HG03159 (cell line): ENCODE data around the gene CAMK2D.

Experiments used
- ATAC-seq: cut with Tn5 transposase; IDR thresholded peaks from one replicate; pipeline ENCODE4 v1.9.1; 2021; ENCODE audit warnings: mild to moderate bottlenecking, moderate library complexity; ENCODE audit not compliant: unreplicated experiment

Gene CAMK2D

GRCh38 chr4:113537628-113538027 is 223.9 kb downstream of the CAMK2D start:
- ATAC-seq, result no peak

GRCh38 chr4:113537203-113537602 is 224.3 kb downstream of the CAMK2D start:
- ATAC-seq, result no peak

- no peak for ATAC-seq
Observed at GRCh38 chr4:113534711-113535110, 226.8 kb downstream of the CAMK2D start.

GRCh38 chr4:113531572-113531971 is 230.0 kb downstream of the CAMK2D start:
- ATAC-seq, result no peak

- no peak for ATAC-seq
Observed at GRCh38 chr4:113528395-113528794, 233.1 kb downstream of the CAMK2D start.

GRCh38 chr4:113525521-113525920 is 236.0 kb downstream of the CAMK2D start:
- no peak for ATAC-seq

- peak; percentile 38 for ATAC-seq
Observed at GRCh38 chr4:113524505-113525186, 236.9 kb downstream of the CAMK2D start.

GRCh38 chr4:113524096-113524495 is 237.4 kb downstream of the CAMK2D start:
- peak; percentile 95 for ATAC-seq

- no peak for ATAC-seq
Observed at GRCh38 chr4:113522433-113522832, 239.1 kb downstream of the CAMK2D start.

- no peak for ATAC-seq
Observed at GRCh38 chr4:113513382-113513781, 248.2 kb downstream of the CAMK2D start.

GRCh38 chr4:113512880-113513279 is 248.7 kb downstream of the CAMK2D start:
- ATAC-seq, result no peak

GRCh38 chr4:113511944-113512343 is 249.6 kb downstream of the CAMK2D start:
- ATAC-seq, result no peak

GRCh38 chr4:113509851-113510250 is 251.7 kb downstream of the CAMK2D start:
- no peak for ATAC-seq

- ATAC-seq, result no peak
Observed at GRCh38 chr4:113505044-113505443, 256.5 kb downstream of the CAMK2D start.

GRCh38 chr4:113504422-113504821 is 257.1 kb downstream of the CAMK2D start:
- ATAC-seq, result no peak

GRCh38 chr4:113503691-113504090 is 257.8 kb downstream of the CAMK2D start:
- no peak for ATAC-seq

GRCh38 chr4:113502906-113503305 is 258.6 kb downstream of the CAMK2D start:
- ATAC-seq, result no peak

GRCh38 chr4:113502476-113502875 is 259.1 kb downstream of the CAMK2D start:
- no peak for ATAC-seq

- ATAC-seq, result no peak
Observed at GRCh38 chr4:113500424-113500823, 261.1 kb downstream of the CAMK2D start.

- no peak for ATAC-seq
Observed at GRCh38 chr4:113499696-113500095, 261.8 kb downstream of the CAMK2D start.

GRCh38 chr4:113499166-113499565 is 262.4 kb downstream of the CAMK2D start:
- ATAC-seq, result no peak

- no peak for ATAC-seq
Observed at GRCh38 chr4:113497154-113497884, 264.2 kb downstream of the CAMK2D start.
